ENCODE measurements around the gene SACM1L.

DNA sequence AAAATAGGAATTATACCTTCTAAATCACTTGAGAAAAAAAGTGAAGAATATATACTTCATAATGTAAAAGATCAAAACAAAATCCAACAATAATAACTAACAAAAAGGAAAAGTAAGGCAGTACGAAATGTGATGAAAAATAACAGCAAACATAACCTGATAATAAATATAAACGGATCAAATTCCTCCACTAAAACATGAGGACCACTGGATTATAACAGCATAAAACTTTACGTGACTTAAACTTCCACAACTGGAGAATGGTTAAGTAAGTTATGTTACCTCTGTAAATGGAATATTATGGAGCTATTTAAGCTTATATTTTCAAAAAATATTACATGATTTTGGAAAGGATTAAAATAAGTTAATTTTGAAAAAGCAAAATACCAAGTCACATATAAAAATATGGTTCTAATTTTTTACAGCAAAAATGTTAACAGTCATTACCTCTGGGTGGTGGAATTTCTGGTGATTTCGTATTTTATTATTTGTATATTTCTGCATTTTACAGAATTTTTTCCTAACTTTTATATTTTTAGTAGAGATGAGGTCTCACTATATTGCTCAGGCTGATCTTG lies 100.1 kb downstream of the SACM1L start:
- TF ChIP-seq PRDM4 (tag by site-specific recombination; IDR thresholded peaks at IDR 0.05) (no peak), SALL2 (tag by site-specific recombination; IDR thresholded peaks at IDR 0.05; ENCODE audit: borderline replicate concordance) (no peak), GLIS1 (tag by site-specific recombination; IDR thresholded peaks at IDR 0.05) (no peak), KLF10 (tag by site-specific recombination; IDR thresholded peaks at IDR 0.05) (no peak), ZNF266 (tag by site-specific recombination; IDR thresholded peaks at IDR 0.05; ENCODE audit: low read depth) (no peak)
- TF ChIP-seq, protein P1, sequence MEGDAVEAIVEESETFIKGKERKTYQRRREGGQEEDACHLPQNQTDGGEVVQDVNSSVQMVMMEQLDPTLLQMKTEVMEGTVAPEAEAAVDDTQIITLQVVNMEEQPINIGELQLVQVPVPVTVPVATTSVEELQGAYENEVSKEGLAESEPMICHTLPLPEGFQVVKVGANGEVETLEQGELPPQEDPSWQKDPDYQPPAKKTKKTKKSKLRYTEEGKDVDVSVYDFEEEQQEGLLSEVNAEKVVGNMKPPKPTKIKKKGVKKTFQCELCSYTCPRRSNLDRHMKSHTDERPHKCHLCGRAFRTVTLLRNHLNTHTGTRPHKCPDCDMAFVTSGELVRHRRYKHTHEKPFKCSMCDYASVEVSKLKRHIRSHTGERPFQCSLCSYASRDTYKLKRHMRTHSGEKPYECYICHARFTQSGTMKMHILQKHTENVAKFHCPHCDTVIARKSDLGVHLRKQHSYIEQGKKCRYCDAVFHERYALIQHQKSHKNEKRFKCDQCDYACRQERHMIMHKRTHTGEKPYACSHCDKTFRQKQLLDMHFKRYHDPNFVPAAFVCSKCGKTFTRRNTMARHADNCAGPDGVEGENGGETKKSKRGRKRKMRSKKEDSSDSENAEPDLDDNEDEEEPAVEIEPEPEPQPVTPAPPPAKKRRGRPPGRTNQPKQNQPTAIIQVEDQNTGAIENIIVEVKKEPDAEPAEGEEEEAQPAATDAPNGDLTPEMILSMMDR (tag by site-specific recombination; IDR thresholded peaks at IDR 0.05): no peak

Measured in HEK293 (cell line).